Measurements from ENCODE around the gene B3GNT8.
"Not testable (repeated sequence)": the region's sequence is repeated elsewhere in the genome, so short reads cannot be mapped to it uniquely, and the experiment has no call there.

B3GNT8 gene

GRCh38 chr19:41420101-41420880 lies 6.9 kb downstream of the B3GNT8 start:
- in situ Hi-C loops (cut with HindIII; ENCODE audit: low sequenced_read_pairs), result no loop called here

- in situ Hi-C loops (cut with HindIII; ENCODE audit: low sequenced_read_pairs), result no loop called here
These were observed 10.9 kb downstream of the B3GNT8 start for GRCh38 chr19:41416194-41416674.

GRCh38 chr19:41415154-41415571 lies 12.0 kb downstream of the B3GNT8 start:
- in situ Hi-C loops (cut with HindIII; ENCODE audit: low sequenced_read_pairs), result no loop called here

- in situ Hi-C loops (cut with HindIII; ENCODE audit: low sequenced_read_pairs), result no loop called here
These were observed 12.7 kb downstream of the B3GNT8 start for GRCh38 chr19:41414461-41414860.

GRCh38 chr19:41413947-41414346 lies 13.2 kb downstream of the B3GNT8 start:
- in situ Hi-C loops (cut with HindIII; ENCODE audit: low sequenced_read_pairs), result no loop called here

- in situ Hi-C loops (cut with HindIII; ENCODE audit: low sequenced_read_pairs), result no loop called here
These were observed 14.2 kb downstream of the B3GNT8 start for GRCh38 chr19:41412953-41413352.

- in situ Hi-C loops (cut with HindIII; ENCODE audit: low sequenced_read_pairs), result no loop called here
These were observed 15.3 kb downstream of the B3GNT8 start for GRCh38 chr19:41411968-41412265.

GRCh38 chr19:41411100-41411967 lies 15.8 kb downstream of the B3GNT8 start:
- in situ Hi-C loops (cut with HindIII; ENCODE audit: low sequenced_read_pairs), result no loop called here

GRCh38 chr19:41410336-41411054 lies 16.7 kb downstream of the B3GNT8 start:
- in situ Hi-C loops (cut with HindIII; ENCODE audit: low sequenced_read_pairs), result no loop called here

GRCh38 chr19:41409288-41409687 lies 17.9 kb downstream of the B3GNT8 start:
- in situ Hi-C loops (cut with HindIII; ENCODE audit: low sequenced_read_pairs), result no loop called here

GRCh38 chr19:41408846-41409245 lies 18.3 kb downstream of the B3GNT8 start:
- in situ Hi-C loops (cut with HindIII; ENCODE audit: low sequenced_read_pairs), result not testable (repeated sequence)

- in situ Hi-C loops (cut with HindIII; ENCODE audit: low sequenced_read_pairs), result no loop called here
These were observed 18.9 kb downstream of the B3GNT8 start for GRCh38 chr19:41408256-41408655.

- in situ Hi-C loops (cut with HindIII; ENCODE audit: low sequenced_read_pairs), result no loop called here
These were observed 19.9 kb downstream of the B3GNT8 start for GRCh38 chr19:41407271-41407670.

GRCh38 chr19:41405776-41406175 lies 21.4 kb downstream of the B3GNT8 start:
- in situ Hi-C loops (cut with HindIII; ENCODE audit: low sequenced_read_pairs), result no loop called here

- in situ Hi-C loops (cut with HindIII; ENCODE audit: low sequenced_read_pairs), result no loop called here
These were observed 23.8 kb downstream of the B3GNT8 start for GRCh38 chr19:41403181-41403970.

GRCh38 chr19:41402010-41402409 lies 25.2 kb downstream of the B3GNT8 start:
- in situ Hi-C loops (cut with HindIII; ENCODE audit: low sequenced_read_pairs), result no loop called here

- in situ Hi-C loops (cut with HindIII; ENCODE audit: low sequenced_read_pairs), result no loop called here
These were observed 25.7 kb downstream of the B3GNT8 start for GRCh38 chr19:41401483-41401882.

- in situ Hi-C loops (cut with HindIII; ENCODE audit: low sequenced_read_pairs), result no loop called here
These were observed 27.6 kb downstream of the B3GNT8 start for GRCh38 chr19:41399525-41399924.

GRCh38 chr19:41399091-41399490 lies 28.1 kb downstream of the B3GNT8 start:
- in situ Hi-C loops (cut with HindIII; ENCODE audit: low sequenced_read_pairs), result no loop called here

- in situ Hi-C loops (cut with HindIII; ENCODE audit: low sequenced_read_pairs), result no loop called here
These were observed 28.6 kb downstream of the B3GNT8 start for GRCh38 chr19:41398598-41398997.

GRCh38 chr19:41398050-41398418 lies 29.1 kb downstream of the B3GNT8 start:
- in situ Hi-C loops (cut with HindIII; ENCODE audit: low sequenced_read_pairs), result no loop called here
